HEK293 (cell line): ENCODE measurements around the gene NUP85.

Experiments used
- CTCF ChIA-PET: fragments of 350-600 bp; formaldehyde crosslinking; extraction: SDS; loops from one replicate; lab custom pipeline; 2021; ENCODE audit warnings: antibody characterized with exemption; lab: Yijun Ruan, JAX
- POLR2A ChIA-PET: fragments of 300-600 bp; formaldehyde crosslinking; extraction: SDS; loops from one replicate; lab custom pipeline; 2020; ENCODE audit warnings: antibody characterized with exemption, inconsistent platforms; lab: Yijun Ruan, JAX
- H3K27ac ChIP-seq: fragments of 200-500 bp; sonication (Bioruptor generic); 2 replicates; pipeline ENCODE4 v1.5.1; 2014; ENCODE audit warnings: low read depth, low read length, control low read depth, inconsistent platforms; ENCODE audit errors: extremely low read depth
- H3K36me3 ChIP-seq, 2 experiments: fragments of 200-500 bp in 1 of 2; sonication (Bioruptor generic) in 1 of 2; 1 replicate in 1 of 2; 2 replicates in 1 of 2; pipeline ENCODE4 v1.5.1; 2014 to 2017; ENCODE audit warnings: inconsistent platforms in 2 of 2, low read length in 2 of 2; ENCODE audit not compliant: control insufficient read depth in 2 of 2, insufficient read depth in 1 of 2
- H3K4me1 ChIP-seq: fragments of 200-500 bp; sonication (Bioruptor generic); 2 replicates; pipeline ENCODE4 v1.5.1; 2014; ENCODE audit warnings: mild to moderate bottlenecking, low read length, inconsistent platforms; ENCODE audit not compliant: control insufficient read depth, insufficient read depth
- H3K4me3 ChIP-seq: 2 replicates; pipeline ENCODE4 v1.5.1; 2011; ENCODE audit warnings: low read depth, mild to moderate bottlenecking, control low read depth, low read length, moderate library complexity
- H3K9me3 ChIP-seq: fragments of 200-500 bp; sonication (Bioruptor generic); 2 replicates; pipeline ENCODE4 v1.5.1; 2014; ENCODE audit warnings: low read depth, low read length, inconsistent platforms; ENCODE audit not compliant: control insufficient read depth, insufficient read depth
- GLIS1 ChIP-seq: fragments of 450-650 bp; formaldehyde crosslinking; IDR thresholded peaks from 2 replicates; pipeline ENCODE4 v1.5.1; 2016; ENCODE audit warnings: missing biosample characterization, missing genetic modification characterization
- KLF1 ChIP-seq: fragments of 450-650 bp; formaldehyde crosslinking; IDR thresholded peaks from 2 replicates; pipeline ENCODE4 v1.5.1; 2016; ENCODE audit warnings: missing biosample characterization, missing genetic modification characterization
- KLF8 ChIP-seq: fragments of 450-650 bp; formaldehyde crosslinking; IDR thresholded peaks from 2 replicates; pipeline ENCODE4 v1.5.1; 2016; ENCODE audit warnings: missing biosample characterization, missing genetic modification characterization
- SCRT2 ChIP-seq: fragments of 450-650 bp; formaldehyde crosslinking; IDR thresholded peaks from 2 replicates; pipeline ENCODE4 v1.5.1; 2016; ENCODE audit warnings: missing biosample characterization, missing genetic modification characterization
- ZBTB8A ChIP-seq: fragments of 450-650 bp; formaldehyde crosslinking; IDR thresholded peaks from 2 replicates; pipeline ENCODE4 v1.5.1; 2016; ENCODE audit warnings: missing biosample characterization, missing genetic modification characterization
- ZFHX2 ChIP-seq: fragments of 450-650 bp; formaldehyde crosslinking; conservative IDR thresholded peaks from 2 replicates; pipeline ENCODE4 v1.5.1; 2016; ENCODE audit warnings: missing biosample characterization, missing genetic modification characterization
- ZNF146 ChIP-seq: fragments of 450-650 bp; formaldehyde crosslinking; IDR thresholded peaks from 2 replicates; pipeline ENCODE4 v1.5.1; 2016; ENCODE audit warnings: missing biosample characterization, missing genetic modification characterization
- ZNF214 ChIP-seq: fragments of 450-650 bp; formaldehyde crosslinking; IDR thresholded peaks from 2 replicates; pipeline ENCODE4 v1.5.1; 2017; ENCODE audit warnings: missing biosample characterization, mild to moderate bottlenecking, missing genetic modification characterization, borderline replicate concordance
- ZNF302 ChIP-seq: fragments of 450-650 bp; formaldehyde crosslinking; IDR thresholded peaks from 2 replicates; pipeline ENCODE4 v1.5.1; 2016; ENCODE audit warnings: missing biosample characterization, missing genetic modification characterization, low read depth
- ZNF391 ChIP-seq: fragments of 450-650 bp; formaldehyde crosslinking; IDR thresholded peaks from 2 replicates; pipeline ENCODE4 v1.5.1; 2016; ENCODE audit warnings: low read depth, missing biosample characterization, missing genetic modification characterization, borderline replicate concordance
- ZNF777 ChIP-seq: fragments of 450-650 bp; formaldehyde crosslinking; IDR thresholded peaks from 2 replicates; pipeline ENCODE4 v1.5.1; 2017; ENCODE audit warnings: missing biosample characterization, missing genetic modification characterization, borderline replicate concordance
- ZNF785 ChIP-seq: fragments of 450-650 bp; formaldehyde crosslinking; IDR thresholded peaks from 2 replicates; pipeline ENCODE4 v1.5.1; 2016; ENCODE audit warnings: missing biosample characterization, missing genetic modification characterization
- ZNF843 ChIP-seq: fragments of 450-650 bp; formaldehyde crosslinking; IDR thresholded peaks from 2 replicates; pipeline ENCODE4 v1.5.1; 2016; ENCODE audit warnings: missing biosample characterization, missing genetic modification characterization
- TF ChIP-seq, protein P1 (sequence below): fragments of 450-650 bp; formaldehyde crosslinking; conservative IDR thresholded peaks from 2 replicates; pipeline ENCODE4 v1.5.1; 2016; ENCODE audit warnings: low read depth, missing biosample characterization, missing genetic modification characterization
- TF ChIP-seq, protein P2 (sequence below): fragments of 450-650 bp; formaldehyde crosslinking; IDR thresholded peaks from 2 replicates; pipeline ENCODE4; 2016; ENCODE audit warnings: missing biosample characterization, missing genetic modification characterization
- TF ChIP-seq, protein P3 (sequence below): fragments of 450-650 bp; formaldehyde crosslinking; IDR thresholded peaks from 2 replicates; pipeline ENCODE4 v1.5.1; 2016; ENCODE audit warnings: missing biosample characterization, missing genetic modification characterization
- TF ChIP-seq, protein P4 (sequence below): fragments of 450-650 bp; formaldehyde crosslinking; optimal IDR thresholded peaks from 2 replicates; pipeline ENCODE3; 2016; ENCODE audit warnings: missing biosample characterization, mild to moderate bottlenecking, missing genetic modification characterization
- TF ChIP-seq, protein P5 (sequence below): fragments of 450-650 bp; formaldehyde crosslinking; IDR thresholded peaks from 2 replicates; pipeline ENCODE4 v1.5.1; 2016; ENCODE audit warnings: missing biosample characterization, missing genetic modification characterization
- TF ChIP-seq, protein P6 (sequence below): fragments of 450-650 bp; formaldehyde crosslinking; IDR thresholded peaks from 2 replicates; pipeline ENCODE4 v1.5.1; 2016; ENCODE audit warnings: missing biosample characterization, missing genetic modification characterization
- TF ChIP-seq, protein P7 (sequence below): fragments of 450-650 bp; formaldehyde crosslinking; IDR thresholded peaks from 2 replicates; pipeline ENCODE4 v1.5.1; 2016; ENCODE audit warnings: missing biosample characterization, missing genetic modification characterization

NUP85 gene

DNA sequence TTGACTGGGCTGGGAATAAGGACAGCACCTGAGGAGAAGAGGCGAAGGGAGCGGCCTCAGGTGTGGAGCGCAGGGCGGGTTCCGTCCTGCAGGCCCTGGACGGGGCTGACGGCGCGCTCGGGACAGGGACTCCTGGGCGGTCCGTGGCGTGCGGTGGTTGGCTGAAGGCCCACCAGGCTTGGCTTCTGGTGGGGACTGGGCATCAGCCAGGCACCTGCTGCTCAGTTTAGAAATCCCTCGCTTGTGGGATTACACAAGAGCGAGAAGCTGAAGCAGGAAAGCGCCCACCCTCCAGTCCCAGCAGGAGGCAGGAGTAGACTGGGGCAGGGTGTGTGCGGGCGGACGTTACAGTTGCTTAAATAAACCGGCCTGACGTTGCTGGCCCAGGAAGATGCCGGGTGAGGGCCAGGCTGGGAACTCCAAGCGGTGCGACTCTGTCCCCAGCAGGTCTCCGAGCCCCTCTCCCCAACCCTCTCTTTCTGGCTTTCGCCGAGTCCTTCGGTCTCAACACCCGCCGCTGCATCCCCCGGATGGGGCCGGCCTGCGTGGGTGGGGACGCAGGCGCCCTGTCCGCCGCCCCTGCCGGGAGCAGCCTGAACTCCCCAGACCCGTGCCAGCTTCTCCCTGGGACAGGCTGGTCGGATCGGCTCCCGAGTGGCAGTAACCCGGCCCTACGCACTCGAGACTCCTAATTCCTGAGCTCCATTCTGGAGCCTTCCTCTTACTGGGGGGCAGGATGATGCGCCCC lies 64.9 kb downstream of the NUP85 start (continued):
- TF ChIP-seq, protein P1, sequence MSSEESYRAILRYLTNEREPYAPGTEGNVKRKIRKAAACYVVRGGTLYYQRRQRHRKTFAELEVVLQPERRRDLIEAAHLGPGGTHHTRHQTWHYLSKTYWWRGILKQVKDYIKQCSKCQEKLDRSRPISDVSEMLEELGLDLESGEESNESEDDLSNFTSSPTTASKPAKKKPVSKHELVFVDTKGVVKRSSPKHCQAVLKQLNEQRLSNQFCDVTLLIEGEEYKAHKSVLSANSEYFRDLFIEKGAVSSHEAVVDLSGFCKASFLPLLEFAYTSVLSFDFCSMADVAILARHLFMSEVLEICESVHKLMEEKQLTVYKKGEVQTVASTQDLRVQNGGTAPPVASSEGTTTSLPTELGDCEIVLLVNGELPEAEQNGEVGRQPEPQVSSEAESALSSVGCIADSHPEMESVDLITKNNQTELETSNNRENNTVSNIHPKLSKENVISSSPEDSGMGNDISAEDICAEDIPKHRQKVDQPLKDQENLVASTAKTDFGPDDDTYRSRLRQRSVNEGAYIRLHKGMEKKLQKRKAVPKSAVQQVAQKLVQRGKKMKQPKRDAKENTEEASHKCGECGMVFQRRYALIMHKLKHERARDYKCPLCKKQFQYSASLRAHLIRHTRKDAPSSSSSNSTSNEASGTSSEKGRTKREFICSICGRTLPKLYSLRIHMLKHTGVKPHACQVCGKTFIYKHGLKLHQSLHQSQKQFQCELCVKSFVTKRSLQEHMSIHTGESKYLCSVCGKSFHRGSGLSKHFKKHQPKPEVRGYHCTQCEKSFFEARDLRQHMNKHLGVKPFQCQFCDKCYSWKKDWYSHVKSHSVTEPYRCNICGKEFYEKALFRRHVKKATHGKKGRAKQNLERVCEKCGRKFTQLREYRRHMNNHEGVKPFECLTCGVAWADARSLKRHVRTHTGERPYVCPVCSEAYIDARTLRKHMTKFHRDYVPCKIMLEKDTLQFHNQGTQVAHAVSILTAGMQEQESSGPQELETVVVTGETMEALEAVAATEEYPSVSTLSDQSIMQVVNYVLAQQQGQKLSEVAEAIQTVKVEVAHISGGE (tag by site-specific recombination): peak; percentile 56
- TF ChIP-seq SCRT2 (tag by site-specific recombination): peak; percentile 95
- TF ChIP-seq ZNF843 (tag by site-specific recombination): peak; percentile 41; the same call in 1 of the 2 replicates
- 0 out of 2 replicates have a peak, but pooled peaks have one; percentile 8 for TF ChIP-seq ZNF777 (tag by site-specific recombination)
- TF ChIP-seq GLIS1: peak; percentile 70; the same call in 1 of the 2 replicates

DNA sequence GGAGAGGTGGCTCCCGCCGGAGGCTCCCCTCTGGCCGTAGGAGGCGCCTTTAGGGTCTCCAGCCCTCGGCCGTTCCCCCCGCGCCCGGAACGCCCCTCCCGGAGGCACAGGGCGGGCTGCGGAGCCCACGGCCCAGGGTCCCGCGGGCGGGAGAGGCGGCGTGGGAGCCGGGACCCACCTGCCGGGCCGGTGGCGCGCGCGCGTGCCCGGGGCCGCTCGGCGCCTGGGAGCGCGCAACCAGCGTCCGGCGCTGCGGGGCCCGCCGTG lies 65.4 kb downstream of the NUP85 start, which contains the start of gene MIF4GD:
Gene MIF4GD, minus strand, starts transcription at position 266 of the 267 bp plus-strand sequence. CDS start 1,036 bp downstream, outside the sequence.
- Histone ChIP-seq H3K9me3 (no peaks in the 10 kb centered on the region), H3K36me3 (peaks cover 8 to 49% of the 10 kb centered on the region in 2 experiments), H3K4me3 (peak within 1 kb of the TSS; percentile 78), H3K4me1 (peaks cover 9% of the 10 kb centered on the region; the same call in 1 of the 2 replicates), H3K27ac (peak within 1 kb of the TSS; percentile 94)
- POLR2A ChIA-PET: interaction anchor here (0.6 to 6.6 kb wide), 23 partner anchors 9 to 398 kb away, joined by 3 to 111 read pairs (median 5); partner anchors contain the start of genes FDXR, GGA3, GRB2 and MRPS7
- CTCF ChIA-PET: interaction anchor here (0.6 to 5.1 kb wide), 55 partner anchors 8 to 479 kb away, joined by 3 to 61 read pairs (median 4); partner anchors contain the start of genes GGA3, MRPS7, NT5C and NUP85
- TF ChIP-seq, protein P2, sequence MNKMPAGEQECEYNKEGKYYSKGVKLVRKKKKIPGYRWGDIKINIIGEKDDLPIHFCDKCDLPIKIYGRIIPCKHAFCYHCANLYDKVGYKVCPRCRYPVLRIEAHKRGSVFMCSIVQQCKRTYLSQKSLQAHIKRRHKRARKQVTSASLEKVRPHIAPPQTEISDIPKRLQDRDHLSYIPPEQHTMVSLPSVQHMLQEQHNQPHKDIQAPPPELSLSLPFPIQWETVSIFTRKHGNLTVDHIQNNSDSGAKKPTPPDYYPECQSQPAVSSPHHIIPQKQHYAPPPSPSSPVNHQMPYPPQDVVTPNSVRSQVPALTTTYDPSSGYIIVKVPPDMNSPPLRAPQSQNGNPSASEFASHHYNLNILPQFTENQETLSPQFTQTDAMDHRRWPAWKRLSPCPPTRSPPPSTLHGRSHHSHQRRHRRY: no peak
- TF ChIP-seq KLF1 (tag by site-specific recombination): no peak
- TF ChIP-seq ZFHX2 (tag by site-specific recombination): 0 out of 2 replicates have a peak, but pooled peaks have one; percentile 28
- TF ChIP-seq ZBTB8A: peak; percentile 20; the same call in 1 of the 2 replicates
- TF ChIP-seq KLF8 (tag by site-specific recombination): no peak
- TF ChIP-seq, protein P3, sequence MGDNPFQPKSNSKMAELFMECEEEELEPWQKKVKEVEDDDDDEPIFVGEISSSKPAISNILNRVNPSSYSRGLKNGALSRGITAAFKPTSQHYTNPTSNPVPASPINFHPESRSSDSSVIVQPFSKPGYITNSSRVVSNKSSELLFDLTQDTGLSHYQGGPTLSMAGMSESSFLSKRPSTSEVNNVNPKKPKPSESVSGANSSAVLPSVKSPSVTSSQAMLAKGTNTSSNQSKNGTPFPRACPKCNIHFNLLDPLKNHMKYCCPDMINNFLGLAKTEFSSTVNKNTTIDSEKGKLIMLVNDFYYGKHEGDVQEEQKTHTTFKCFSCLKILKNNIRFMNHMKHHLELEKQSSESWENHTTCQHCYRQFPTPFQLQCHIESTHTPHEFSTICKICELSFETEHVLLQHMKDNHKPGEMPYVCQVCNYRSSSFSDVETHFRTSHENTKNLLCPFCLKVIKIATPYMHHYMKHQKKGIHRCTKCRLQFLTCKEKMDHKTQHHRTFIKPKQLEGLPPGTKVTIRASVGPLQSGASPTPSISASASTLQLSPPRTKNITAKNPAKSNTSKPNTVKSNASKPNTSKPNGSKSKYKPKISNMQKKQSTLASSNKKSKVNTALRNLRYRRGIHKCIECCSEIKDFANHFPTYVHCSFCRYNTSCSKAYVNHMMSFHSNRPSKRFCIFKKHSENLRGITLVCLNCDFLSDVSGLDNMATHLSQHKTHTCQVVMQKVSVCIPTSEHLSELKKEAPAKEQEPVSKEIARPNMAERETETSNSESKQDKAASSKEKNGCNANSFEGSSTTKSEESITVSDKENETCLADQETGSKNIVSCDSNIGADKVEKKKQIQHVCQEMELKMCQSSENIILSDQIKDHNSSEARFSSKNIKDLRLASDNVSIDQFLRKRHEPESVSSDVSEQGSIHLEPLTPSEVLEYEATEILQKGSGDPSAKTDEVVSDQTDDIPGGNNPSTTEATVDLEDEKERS (tag by site-specific recombination): no peak
- no peak for TF ChIP-seq ZNF146 (tag by site-specific recombination)
- TF ChIP-seq, protein P4, sequence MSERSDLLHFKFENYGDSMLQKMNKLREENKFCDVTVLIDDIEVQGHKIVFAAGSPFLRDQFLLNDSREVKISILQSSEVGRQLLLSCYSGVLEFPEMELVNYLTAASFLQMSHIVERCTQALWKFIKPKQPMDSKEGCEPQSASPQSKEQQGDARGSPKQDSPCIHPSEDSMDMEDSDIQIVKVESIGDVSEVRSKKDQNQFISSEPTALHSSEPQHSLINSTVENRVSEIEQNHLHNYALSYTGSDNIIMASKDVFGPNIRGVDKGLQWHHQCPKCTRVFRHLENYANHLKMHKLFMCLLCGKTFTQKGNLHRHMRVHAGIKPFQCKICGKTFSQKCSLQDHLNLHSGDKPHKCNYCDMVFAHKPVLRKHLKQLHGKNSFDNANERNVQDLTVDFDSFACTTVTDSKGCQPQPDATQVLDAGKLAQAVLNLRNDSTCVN (tag by site-specific recombination): no peak
- TF ChIP-seq ZNF302 (tag by site-specific recombination): no peak
- TF ChIP-seq, protein P5, sequence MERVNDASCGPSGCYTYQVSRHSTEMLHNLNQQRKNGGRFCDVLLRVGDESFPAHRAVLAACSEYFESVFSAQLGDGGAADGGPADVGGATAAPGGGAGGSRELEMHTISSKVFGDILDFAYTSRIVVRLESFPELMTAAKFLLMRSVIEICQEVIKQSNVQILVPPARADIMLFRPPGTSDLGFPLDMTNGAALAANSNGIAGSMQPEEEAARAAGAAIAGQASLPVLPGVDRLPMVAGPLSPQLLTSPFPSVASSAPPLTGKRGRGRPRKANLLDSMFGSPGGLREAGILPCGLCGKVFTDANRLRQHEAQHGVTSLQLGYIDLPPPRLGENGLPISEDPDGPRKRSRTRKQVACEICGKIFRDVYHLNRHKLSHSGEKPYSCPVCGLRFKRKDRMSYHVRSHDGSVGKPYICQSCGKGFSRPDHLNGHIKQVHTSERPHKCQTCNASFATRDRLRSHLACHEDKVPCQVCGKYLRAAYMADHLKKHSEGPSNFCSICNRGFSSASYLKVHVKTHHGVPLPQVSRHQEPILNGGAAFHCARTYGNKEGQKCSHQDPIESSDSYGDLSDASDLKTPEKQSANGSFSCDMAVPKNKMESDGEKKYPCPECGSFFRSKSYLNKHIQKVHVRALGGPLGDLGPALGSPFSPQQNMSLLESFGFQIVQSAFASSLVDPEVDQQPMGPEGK (tag by site-specific recombination): no peak
- no peak for TF ChIP-seq ZNF785 (tag by site-specific recombination)
- TF ChIP-seq, protein P6, sequence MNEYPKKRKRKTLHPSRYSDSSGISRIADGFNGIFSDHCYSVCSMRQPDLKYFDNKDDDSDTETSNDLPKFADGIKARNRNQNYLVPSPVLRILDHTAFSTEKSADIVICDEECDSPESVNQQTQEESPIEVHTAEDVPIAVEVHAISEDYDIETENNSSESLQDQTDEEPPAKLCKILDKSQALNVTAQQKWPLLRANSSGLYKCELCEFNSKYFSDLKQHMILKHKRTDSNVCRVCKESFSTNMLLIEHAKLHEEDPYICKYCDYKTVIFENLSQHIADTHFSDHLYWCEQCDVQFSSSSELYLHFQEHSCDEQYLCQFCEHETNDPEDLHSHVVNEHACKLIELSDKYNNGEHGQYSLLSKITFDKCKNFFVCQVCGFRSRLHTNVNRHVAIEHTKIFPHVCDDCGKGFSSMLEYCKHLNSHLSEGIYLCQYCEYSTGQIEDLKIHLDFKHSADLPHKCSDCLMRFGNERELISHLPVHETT (tag by site-specific recombination): no peak
- TF ChIP-seq, protein P7, sequence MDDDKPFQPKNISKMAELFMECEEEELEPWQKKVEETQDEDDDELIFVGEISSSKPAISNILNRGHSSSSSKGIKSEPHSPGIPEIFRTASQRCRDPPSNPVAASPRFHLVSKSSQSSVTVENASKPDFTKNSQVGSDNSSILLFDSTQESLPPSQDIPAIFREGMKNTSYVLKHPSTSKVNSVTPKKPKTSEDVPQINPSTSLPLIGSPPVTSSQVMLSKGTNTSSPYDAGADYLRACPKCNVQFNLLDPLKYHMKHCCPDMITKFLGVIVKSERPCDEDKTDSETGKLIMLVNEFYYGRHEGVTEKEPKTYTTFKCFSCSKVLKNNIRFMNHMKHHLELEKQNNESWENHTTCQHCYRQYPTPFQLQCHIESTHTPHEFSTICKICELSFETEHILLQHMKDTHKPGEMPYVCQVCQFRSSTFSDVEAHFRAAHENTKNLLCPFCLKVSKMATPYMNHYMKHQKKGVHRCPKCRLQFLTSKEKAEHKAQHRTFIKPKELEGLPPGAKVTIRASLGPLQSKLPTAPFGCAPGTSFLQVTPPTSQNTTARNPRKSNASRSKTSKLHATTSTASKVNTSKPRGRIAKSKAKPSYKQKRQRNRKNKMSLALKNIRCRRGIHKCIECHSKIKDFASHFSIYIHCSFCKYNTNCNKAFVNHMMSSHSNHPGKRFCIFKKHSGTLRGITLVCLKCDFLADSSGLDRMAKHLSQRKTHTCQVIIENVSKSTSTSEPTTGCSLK: no peak
- no peak for TF ChIP-seq ZNF391 (tag by site-specific recombination)
- TF ChIP-seq ZNF214 (tag by site-specific recombination): no peak
